Hematopoietic multipotent progenitor cell treated with erythropoietin and hydrocortisone succinate and interleukin-3 and kit ligand, for 4 days (in vitro differentiated cells): ENCODE measurements around the gene MAPRE3.
A peak's percentile ranks its signal among the peaks of the same experiment; 100 is the strongest.
"Not testable (repeated sequence)": the region's sequence is repeated elsewhere in the genome, so short reads cannot be mapped to it uniquely, and the experiment has no call there.

Experiments
- DNase-seq: peaks from one replicate; pipeline ENCODE4 v3.0.0-alpha.2; 2015

The MAPRE3 gene

GRCh38 chr2:26970244-26970927 is at the start of gene MAPRE3:
Gene MAPRE3, plus strand, starts transcription at chr2:26970637. Its CDS starts 51,582 bp downstream, at chr2:27022219.
- DNase-seq = peak; percentile 78

- no peak for DNase-seq
These were observed 49.1 kb upstream of the MAPRE3 start for GRCh38 chr2:26921323-26921722.

DNA sequence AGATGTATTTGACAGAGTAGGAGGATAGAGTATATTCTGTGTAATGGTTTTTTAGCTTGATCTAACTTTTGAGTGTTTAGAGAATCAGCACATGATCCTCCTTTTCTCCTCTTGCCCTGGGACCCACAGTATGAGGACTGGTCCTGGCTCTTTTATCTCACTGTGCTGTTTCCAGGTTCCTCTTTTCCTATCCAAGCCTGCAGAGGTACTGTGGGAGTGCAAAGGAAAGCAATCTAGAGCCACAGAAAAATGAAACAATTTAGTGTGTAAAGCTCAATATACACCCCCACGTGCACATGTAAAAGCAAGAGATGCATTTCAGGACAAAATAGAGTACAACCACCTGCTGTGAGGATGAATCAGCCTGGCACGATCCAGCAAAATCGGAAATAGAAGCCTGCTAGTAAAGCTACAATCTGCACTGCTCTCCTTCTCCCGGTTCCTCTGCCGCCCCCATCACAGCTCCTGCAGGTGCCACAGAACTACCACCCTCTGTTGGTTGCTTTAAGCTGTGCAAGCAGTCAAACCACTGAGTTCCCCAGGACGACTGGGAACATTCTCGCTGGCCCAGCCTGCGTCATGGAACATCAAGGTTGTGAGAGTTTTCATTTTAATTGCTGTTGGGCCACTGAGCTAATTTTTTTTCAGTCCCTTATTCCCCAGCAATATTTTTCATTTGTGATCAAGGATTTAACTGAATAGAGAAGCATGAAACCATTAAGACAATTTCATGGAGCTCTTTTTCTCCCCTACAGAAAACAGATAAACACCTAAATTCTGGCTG is 47.8 kb upstream of the MAPRE3 start:
- DNase-seq = peak; percentile 79

GRCh38 chr2:26923189-26923466 is 47.3 kb upstream of the MAPRE3 start:
- not testable (repeated sequence) for DNase-seq

- DNase-seq = no peak
These were observed 45.7 kb upstream of the MAPRE3 start for GRCh38 chr2:26924731-26925099.

GRCh38 chr2:26925100-26925791 is 45.2 kb upstream of the MAPRE3 start:
- no peak for DNase-seq

DNA sequence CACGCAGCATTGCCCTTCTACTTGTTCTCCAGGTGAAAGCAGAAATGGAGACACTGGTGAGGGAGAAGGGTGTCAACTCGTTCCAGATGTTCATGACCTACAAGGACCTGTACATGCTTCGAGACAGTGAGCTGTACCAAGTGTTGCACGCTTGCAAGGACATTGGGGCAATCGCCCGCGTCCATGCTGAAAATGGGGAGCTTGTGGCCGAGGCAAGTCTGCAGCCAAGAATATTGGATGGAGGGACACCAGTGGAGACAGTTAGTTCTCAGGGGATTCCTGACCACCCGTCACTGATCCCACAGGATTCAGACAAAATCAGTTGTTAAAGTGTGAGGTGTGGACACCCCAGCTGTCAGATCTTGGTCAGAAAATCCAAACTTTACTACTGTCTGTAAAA is 43.2 kb upstream of the MAPRE3 start:
- DNase-seq = no peak

DNA sequence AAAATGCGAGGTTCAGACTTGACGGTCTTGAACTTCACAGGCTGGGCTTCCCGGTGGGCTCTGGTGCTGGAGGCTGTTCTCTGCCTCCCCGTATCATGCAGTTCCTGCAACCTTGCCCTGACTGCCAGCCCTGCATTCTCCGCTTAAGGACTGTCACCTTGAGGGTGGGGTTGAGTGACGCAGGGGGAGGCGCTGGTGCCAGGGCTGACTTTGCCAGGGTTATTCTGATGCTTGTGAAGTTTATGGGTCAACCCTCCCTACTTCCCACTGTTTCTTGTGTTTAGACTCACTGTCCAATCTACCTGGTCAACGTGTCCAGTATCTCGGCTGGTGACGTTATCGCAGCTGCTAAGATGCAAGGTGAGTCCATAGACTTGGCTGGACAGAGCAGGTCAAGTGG is 37.5 kb upstream of the MAPRE3 start:
- DNase-seq = no peak

GRCh38 chr2:26933431-26934334 is 36.8 kb upstream of the MAPRE3 start:
- DNase-seq = no peak

GRCh38 chr2:26934335-26934724 is 36.1 kb upstream of the MAPRE3 start:
- DNase-seq = no peak

- DNase-seq = no peak
These were observed 35.5 kb upstream of the MAPRE3 start for GRCh38 chr2:26934985-26935384.

DNA sequence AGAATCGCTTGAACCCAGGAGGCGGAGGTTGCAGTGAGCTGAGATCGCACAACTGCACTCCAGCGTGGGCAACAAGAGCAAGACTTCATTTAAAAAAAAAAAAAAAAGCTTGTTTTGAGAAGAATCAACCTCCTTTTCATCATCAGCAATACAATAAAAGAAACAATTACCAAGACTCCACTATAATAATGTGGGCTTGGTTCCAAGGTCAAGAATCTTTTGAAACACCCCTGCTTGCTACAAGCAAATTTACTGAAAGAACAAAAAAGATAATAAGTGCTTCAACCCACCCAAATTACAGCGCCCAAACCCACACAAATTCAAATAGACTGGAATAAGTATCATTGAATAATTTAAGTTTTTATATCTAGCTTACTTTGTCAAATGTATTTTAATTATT is 33.6 kb upstream of the MAPRE3 start:
- no peak for DNase-seq

- peak; percentile 37 for DNase-seq
These were observed 31.9 kb upstream of the MAPRE3 start for GRCh38 chr2:26938399-26939118.

DNA sequence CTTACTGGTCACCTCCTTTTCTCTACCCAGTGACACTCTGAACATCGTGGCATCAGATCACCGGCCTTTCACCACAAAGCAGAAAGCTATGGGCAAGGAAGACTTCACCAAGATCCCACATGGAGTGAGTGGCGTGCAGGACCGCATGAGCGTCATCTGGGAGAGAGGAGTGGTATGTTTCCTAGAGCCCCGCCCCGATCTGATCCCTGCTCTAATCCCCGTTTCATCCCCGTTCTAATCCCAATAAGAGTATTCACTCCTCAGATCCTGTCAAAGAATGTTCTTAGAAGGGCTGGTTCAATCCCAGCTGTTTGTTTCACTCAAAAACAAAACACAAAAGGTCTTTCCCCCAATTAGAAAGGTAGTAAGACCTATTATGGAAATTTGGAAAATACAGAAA is 30.4 kb upstream of the MAPRE3 start:
- no peak for DNase-seq

DNA sequence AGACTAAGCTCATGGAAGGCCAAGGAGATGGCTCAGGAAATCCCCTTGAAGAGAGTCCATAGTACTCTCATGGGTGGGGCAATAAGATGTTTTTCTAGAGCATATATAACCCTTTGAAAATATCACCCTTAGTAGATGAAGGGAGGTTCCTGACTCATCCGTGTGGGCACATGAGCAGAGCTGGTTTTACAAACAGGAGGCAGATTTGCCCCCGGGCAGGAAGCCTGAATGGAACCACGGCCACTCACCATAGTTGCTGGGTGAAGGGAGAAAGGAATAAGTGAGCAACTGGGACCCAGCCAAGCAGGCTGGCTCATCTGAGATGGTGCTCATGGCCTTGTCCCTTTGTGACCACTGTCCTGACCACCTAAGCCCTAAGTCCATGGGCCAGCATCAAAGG is 29.0 kb upstream of the MAPRE3 start:
- no peak for DNase-seq

GRCh38 chr2:26942543-26943295 is 27.7 kb upstream of the MAPRE3 start:
- peak; percentile 77 for DNase-seq

DNA sequence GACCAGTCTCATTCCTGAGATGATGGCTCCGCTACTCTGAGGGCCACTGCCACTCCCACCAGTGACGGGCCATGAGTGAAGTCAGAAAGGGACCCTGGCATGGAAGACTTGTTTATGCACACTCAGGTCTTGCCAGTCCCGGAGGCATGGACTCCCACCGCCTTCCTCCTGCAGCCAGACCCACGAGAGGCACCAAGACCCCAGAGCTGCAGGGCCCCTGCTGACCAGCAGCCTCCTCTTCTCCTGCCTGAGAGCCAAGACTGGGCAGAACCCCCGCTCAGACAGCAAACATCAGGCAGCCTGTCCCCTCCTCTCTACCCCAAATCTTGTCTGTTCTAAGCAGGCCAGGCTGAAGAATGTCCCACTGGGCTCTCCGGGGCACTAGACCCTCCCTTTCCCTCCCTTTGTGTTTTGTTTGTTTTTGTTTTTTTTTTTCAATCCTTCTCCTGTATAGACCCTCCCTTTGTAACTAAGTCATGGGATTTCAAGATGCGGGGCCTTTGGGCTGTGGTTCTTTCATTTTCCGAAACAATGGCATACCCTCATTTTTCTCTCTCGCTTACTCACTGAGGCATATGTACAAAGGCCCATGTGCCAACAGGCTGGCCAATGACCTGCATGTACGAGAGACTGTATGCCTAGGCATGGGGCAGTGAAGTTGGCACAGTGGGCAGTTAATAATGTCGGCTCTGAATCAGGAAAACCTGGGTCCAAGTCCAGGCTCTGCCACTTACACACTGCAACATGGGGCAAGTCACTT is 24.3 kb upstream of the MAPRE3 start:
- no peak for DNase-seq

DNA sequence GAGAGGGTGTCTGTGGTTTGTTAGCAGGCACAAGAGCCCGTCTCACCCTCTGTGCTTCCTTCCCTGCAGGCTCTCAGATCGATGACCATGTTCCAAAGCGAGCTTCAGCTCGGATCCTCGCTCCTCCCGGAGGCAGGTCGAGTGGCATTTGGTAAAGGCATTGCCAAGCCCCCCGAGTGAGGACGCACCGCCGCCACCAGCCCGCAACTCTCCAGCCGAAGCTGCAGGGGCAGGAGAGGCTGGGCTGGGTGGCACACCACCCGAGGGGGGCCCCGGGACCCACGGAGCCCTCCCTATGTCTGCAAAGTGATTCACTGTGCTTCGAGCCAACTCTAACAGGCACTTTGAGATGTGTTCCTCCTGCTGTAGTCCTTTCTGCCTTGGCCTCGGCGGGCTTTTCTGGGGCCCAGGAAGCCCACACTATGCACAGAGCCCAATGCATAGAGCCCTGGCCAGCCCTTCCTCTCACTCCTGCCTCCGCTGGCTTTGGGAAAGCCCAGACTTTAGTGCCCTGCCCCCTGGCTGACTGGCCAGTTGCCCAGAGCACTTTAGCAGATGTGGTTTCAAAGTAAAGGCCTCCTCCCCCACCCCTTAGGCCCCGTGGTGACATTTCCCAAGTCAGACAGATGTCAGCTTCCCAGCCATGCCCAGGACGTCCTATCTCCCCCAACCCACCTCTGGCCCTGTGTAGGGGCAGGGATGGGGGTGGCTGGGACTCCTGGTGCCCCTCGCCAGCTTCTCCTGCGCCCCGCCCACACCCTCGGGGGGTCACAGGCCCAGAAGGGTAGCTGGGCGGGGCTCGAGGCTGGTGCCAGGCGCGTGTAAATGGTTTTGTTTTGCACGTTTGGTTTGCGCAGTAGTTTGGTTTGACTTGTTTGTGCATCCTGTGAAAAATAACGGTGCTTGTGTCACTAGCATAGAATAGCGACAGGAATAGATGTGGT is 23.3 kb upstream of the MAPRE3 start:
- peak; percentile 46 for DNase-seq

DNA sequence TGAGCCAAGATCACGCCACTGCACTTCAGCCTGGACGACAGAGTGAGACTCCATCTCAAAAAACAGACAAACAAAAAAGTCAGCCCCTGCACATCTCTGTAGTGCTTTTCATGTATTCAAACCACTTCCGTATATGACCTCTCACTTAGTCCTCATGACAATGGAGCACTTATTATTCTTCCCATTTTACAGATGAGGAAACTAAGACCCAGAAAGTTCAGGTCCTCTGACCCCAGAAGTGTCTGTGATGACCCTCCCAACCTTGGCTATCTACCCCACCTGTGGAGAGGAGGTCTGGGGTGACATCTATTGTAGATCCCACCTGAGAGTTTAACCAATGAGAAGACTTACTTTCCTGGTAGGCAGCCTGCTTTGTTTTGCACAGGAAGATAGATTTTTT is 21.6 kb upstream of the MAPRE3 start:
- no peak for DNase-seq

- DNase-seq = no peak
These were observed 20.2 kb upstream of the MAPRE3 start for GRCh38 chr2:26950246-26950645.
